ENCODE results near the gene ADAMTS9.

DNA sequence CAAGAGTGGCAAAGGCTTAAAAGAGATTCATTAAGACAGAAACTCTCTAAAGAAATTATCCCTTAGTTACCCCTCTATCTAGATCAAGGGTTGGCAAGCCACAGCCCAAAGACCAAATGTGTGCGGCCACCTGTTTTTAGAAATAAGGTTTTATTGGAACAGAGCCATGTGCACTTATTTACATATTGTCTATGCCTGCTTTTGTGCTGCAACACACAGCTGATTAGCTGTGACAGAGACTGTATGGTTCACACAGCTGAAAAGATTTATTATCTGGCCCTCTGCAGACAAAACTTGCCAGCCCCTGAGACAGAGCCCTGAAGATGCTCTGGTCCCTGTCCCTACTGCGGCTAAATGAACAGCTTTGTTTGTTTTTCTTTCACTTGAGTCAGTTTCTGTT, 88.1 kb downstream of the ADAMTS9 start:
- TF ChIP-seq, protein P1, sequence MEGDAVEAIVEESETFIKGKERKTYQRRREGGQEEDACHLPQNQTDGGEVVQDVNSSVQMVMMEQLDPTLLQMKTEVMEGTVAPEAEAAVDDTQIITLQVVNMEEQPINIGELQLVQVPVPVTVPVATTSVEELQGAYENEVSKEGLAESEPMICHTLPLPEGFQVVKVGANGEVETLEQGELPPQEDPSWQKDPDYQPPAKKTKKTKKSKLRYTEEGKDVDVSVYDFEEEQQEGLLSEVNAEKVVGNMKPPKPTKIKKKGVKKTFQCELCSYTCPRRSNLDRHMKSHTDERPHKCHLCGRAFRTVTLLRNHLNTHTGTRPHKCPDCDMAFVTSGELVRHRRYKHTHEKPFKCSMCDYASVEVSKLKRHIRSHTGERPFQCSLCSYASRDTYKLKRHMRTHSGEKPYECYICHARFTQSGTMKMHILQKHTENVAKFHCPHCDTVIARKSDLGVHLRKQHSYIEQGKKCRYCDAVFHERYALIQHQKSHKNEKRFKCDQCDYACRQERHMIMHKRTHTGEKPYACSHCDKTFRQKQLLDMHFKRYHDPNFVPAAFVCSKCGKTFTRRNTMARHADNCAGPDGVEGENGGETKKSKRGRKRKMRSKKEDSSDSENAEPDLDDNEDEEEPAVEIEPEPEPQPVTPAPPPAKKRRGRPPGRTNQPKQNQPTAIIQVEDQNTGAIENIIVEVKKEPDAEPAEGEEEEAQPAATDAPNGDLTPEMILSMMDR (IDR thresholded peaks at IDR 0.05; ENCODE audit: extremely low read depth in 1 of 2, insufficient read depth in 1 of 2, low read depth in 1 of 2, low read length in 2 of 2): no peak
- TF ChIP-seq POLR2A (IDR thresholded peaks at IDR 0.05; ENCODE audit: low read depth, low read length) (no peak), POLR2AphosphoS5 (IDR thresholded peaks at IDR 0.05; ENCODE audit: insufficient read depth, low read depth, low read length) (no peak), EZH2 (IDR thresholded peaks at IDR 0.05; ENCODE audit: borderline replicate concordance, low read depth, low read length, severe bottlenecking) (no peak), FOS (IDR thresholded peaks at IDR 0.05; ENCODE audit: borderline replicate concordance, insufficient read depth, low read length) (no peak), MYC (IDR thresholded peaks at IDR 0.05; ENCODE audit: low read depth, low read length) (no peak)
- TF ChIP-seq, protein P2, sequence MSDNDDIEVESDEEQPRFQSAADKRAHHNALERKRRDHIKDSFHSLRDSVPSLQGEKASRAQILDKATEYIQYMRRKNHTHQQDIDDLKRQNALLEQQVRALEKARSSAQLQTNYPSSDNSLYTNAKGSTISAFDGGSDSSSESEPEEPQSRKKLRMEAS (IDR thresholded peaks at IDR 0.05; ENCODE audit: insufficient read depth, insufficient read length): no peak
